Testis (tissue), 3 donors: Measurements from ENCODE around the gene PAX9. TPM values are rescaled to one million over a fixed set of nuclear protein-coding genes. Genes with fewer than 3 reads are reported as not detected.

Experiments used
- DNase-seq: peaks from one replicate; pipeline ENCODE4 v3.0.0-alpha.2; 2019
- H3K27ac ChIP-seq, 2 donors: fragments of 200-600 bp; sonication (generic); one replicate each; pipeline ENCODE4 v1.5.1; 2019
- H3K27me3 ChIP-seq: fragments of 200-600 bp; sonication (generic); one replicate; pipeline ENCODE4 v1.5.1; 2019
- H3K36me3 ChIP-seq: fragments of 200-600 bp; sonication (generic); one replicate; pipeline ENCODE4 v1.5.1; 2017; ENCODE audit warnings: low read depth; ENCODE audit errors: missing control alignments
- H3K4me1 ChIP-seq: fragments of 200-600 bp; sonication (generic); one replicate; pipeline ENCODE4 v1.5.1; 2019
- H3K4me3 ChIP-seq, 2 donors: fragments of 200-600 bp; sonication (generic); one replicate each; pipeline ENCODE4 v1.5.1; 2017 to 2019
- H3K9me3 ChIP-seq: fragments of 200-600 bp; sonication (generic); one replicate; pipeline ENCODE4 v1.5.1; 2017
- POLR2A ChIP-seq: fragments of 450-650 bp; IDR thresholded peaks from one replicate; pipeline ENCODE4 v1.6.1; 2017; ENCODE audit warnings: antibody characterized with exemption, mild to moderate bottlenecking, moderate library complexity
- WGBS, 2 donors: methylation state at CpG; one replicate each; pipeline ENCODE4 v1.1.5; 2018; 5-methylcytosine and 5-hydroxymethylcytosine counted together
- intact Hi-C: fragments of 100-400 bp; cut with DNase I; formaldehyde crosslinking; loops from one replicate; pipeline ENCODE4 v1.15.1; 2023; ENCODE audit warnings: low total_unique reads
- polyA plus RNA-seq: library from polyadenylated mRNA; stranded (reverse); fragments of 350-450 nt; fragmentation: Illumina TruSeq; extraction: RNeasy Lipid Tissue Mini Kit (QIAGEN cat#74804); gene quantifications from one replicate; pipeline ENCODE4 v1.2.3, GENCODE V29; 2014; ENCODE audit warnings: low read depth, low replicate concordance; ENCODE audit not compliant: insufficient read depth
- total RNA-seq, 2 donors: library from RNA; depleted of rRNA; stranded (reverse); fragments of >200 nt; gene quantifications; one replicate each; pipeline ENCODE4 v1.2.3, GENCODE V29; 2016
- TF ChIP-seq, protein P1 (sequence below), 3 experiments: fragments of 450-650 bp in 2 of 3; fragments of 200-600 bp in 1 of 3; sonication (generic) in 1 of 3; IDR thresholded peaks; one replicate each; pipeline ENCODE4 v1.5.1; 2016 to 2019; ENCODE audit warnings: antibody characterized with exemption in 3 of 3, mild to moderate bottlenecking in 2 of 3, moderate library complexity in 1 of 3

Gene PAX9
- total and polyA plus RNA-seq, 3 donors from 2014 or later: 0.13 to 0.87 (median 0.50) TPM

DNA sequence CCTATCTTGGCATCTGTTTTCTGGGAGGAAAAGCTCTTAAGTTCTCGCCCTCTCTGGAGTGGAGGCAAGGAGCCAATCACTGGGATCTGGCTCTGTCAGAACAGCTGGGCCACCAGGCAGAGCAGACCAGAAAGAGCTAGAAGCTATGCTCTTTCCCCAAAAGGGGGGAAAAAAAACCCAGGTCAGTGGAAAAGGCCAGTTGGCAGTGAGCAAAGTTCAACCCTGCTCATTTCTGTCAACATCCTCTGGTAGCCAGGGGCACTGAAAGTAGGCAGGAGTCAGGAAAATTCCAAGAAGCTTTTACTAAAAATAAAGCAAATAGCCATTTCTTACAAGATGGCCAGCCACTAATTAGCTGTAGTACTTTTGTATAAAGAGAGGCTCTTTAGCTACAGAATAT, 36.6 kb upstream of the PAX9 start:
- Histone ChIP-seq H3K4me1 (no peaks in the 10 kb centered on the region), H3K36me3 (no peaks in the 10 kb centered on the region), H3K4me3 (no peak overlapping the region), H3K9me3 (no peaks in the 10 kb centered on the region), H3K27me3 (no peaks in the 10 kb centered on the region), H3K27ac (no peak overlapping the region)
- 73 to 89% methylated on average over 1 of the region's 1 CpG for WGBS, 2 donors
- intact Hi-C loops: no loop called here
- DNase-seq: no peak
- no peak for TF ChIP-seq POLR2A
- TF ChIP-seq, protein P1, sequence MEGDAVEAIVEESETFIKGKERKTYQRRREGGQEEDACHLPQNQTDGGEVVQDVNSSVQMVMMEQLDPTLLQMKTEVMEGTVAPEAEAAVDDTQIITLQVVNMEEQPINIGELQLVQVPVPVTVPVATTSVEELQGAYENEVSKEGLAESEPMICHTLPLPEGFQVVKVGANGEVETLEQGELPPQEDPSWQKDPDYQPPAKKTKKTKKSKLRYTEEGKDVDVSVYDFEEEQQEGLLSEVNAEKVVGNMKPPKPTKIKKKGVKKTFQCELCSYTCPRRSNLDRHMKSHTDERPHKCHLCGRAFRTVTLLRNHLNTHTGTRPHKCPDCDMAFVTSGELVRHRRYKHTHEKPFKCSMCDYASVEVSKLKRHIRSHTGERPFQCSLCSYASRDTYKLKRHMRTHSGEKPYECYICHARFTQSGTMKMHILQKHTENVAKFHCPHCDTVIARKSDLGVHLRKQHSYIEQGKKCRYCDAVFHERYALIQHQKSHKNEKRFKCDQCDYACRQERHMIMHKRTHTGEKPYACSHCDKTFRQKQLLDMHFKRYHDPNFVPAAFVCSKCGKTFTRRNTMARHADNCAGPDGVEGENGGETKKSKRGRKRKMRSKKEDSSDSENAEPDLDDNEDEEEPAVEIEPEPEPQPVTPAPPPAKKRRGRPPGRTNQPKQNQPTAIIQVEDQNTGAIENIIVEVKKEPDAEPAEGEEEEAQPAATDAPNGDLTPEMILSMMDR (IDR thresholded peaks at IDR 0.05): no peak

DNA sequence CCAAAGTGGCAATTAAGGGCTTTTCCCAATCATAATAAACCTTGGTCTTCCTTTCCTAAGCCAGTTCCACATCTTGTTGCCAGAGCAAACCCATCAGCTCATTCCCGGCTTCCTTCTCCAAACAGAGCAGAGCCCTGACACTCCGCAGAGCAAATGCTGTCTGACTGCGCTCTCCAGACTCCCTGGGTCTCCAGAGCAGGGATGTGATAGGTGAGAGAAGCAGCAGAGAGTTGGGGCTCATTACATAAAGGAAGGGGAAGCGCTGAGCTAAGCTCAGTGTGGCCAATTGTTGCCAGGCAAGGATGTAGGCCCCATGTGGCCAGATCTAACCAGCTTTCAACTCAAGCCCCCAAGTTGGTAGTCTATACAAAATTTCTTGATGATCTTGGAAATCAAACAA, 36.2 kb upstream of the PAX9 start:
- H3K4me1 ChIP-seq: no peaks in the 10 kb centered on the region
- no peak overlapping the region for H3K27ac ChIP-seq
- H3K27me3 ChIP-seq: no peaks in the 10 kb centered on the region
- DNase-seq: no peak
- intact Hi-C loops: no loop called here
- H3K36me3 ChIP-seq: no peaks in the 10 kb centered on the region
- TF ChIP-seq, protein P1 (IDR thresholded peaks at IDR 0.05): no peak
- TF ChIP-seq POLR2A: no peak
- no peaks in the 10 kb centered on the region for H3K9me3 ChIP-seq
- WGBS, 2 donors: 84 to 93% methylated on average over 4 of the region's 4 CpGs
- H3K4me3 ChIP-seq: no peak overlapping the region

DNA sequence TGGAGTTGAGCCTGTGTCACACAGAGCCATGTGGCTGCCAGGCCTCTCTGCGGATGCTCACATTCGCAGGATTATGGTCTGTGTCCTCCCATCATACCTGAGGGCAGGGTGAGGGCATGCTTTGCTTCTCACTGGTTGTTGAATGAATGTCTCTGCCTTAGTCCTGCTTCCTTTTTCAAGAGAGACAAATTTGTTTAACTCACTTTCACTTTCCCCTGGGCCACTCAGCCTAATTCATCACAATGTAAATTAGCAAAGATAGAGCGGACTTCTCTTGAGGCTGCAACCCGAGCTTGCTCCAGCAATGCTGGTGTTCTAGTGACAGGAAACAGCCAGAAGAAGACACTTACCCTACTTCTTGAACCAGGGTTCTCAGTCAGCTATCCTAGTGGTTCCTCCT, 35.5 kb upstream of the PAX9 start:
- Histone ChIP-seq H3K4me1 (no peaks in the 10 kb centered on the region), H3K36me3 (no peaks in the 10 kb centered on the region), H3K9me3 (no peaks in the 10 kb centered on the region), H3K27ac (no peak overlapping the region), H3K27me3 (no peaks in the 10 kb centered on the region), H3K4me3 (no peak overlapping the region)
- no peak for TF ChIP-seq POLR2A
- TF ChIP-seq, protein P1 (IDR thresholded peaks at IDR 0.05): no peak
- WGBS, 2 donors: 79 to 87% methylated on average over 4 of the region's 4 CpGs
- intact Hi-C loops: no loop called here
- DNase-seq: no peak

DNA sequence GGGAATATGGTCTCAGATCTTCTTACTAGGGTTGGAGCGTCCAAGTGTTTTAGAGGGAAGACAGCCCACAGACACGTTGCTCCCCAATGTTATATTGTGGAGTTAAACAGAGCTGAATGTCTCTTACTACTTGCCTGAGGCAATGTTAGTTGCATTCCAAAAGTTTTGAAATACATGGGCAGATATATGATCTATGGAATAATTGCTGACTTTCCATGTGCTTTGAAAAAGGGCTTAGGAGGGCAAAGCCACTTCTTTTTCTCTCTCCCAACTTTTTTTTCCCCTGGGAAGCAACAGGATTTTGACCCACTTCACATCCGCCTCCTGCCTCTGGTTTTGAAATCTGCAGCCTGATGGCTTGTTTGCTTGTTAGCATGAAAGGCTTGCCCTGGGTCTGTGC, 33.7 kb upstream of the PAX9 start:
- WGBS, 2 donors: 75 to 85% methylated on average over 3 of the region's 3 CpGs
- Histone ChIP-seq H3K4me1 (no peaks in the 10 kb centered on the region), H3K4me3 (no peak overlapping the region), H3K27me3 (no peaks in the 10 kb centered on the region), H3K27ac (no peak overlapping the region), H3K36me3 (no peaks in the 10 kb centered on the region), H3K9me3 (no peaks in the 10 kb centered on the region)
- no peak for TF ChIP-seq POLR2A
- TF ChIP-seq, protein P1 (IDR thresholded peaks at IDR 0.05): no peak
- intact Hi-C loops: no loop called here
- DNase-seq: no peak

DNA sequence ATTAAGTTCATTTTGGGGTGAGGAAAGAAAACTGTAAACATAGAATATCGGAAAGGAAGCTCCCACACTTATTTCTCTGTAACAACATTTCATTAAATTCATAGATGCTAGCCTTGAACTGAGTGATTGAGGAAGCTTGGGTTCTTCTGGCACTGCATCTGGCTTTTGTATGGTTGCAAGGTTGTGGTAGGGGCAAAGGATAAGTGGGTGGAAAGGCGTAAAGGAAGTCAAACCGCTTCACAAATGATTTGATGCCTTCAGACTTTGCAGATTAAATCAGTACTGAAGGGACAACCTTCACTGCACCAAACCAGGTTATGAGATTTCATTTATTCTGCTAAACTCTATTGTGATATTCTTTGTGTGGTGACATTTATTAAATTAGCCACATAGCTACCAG, 28.1 kb upstream of the PAX9 start:
- Histone ChIP-seq H3K9me3 (no peaks in the 10 kb centered on the region), H3K4me3 (no peak overlapping the region), H3K27ac (no peak overlapping the region), H3K36me3 (no peaks in the 10 kb centered on the region), H3K4me1 (no peaks in the 10 kb centered on the region), H3K27me3 (no peaks in the 10 kb centered on the region)
- no peak for DNase-seq
- intact Hi-C loops: no loop called here
- no peak for TF ChIP-seq POLR2A
- TF ChIP-seq, protein P1 (IDR thresholded peaks at IDR 0.05): no peak
- WGBS, 2 donors: 76 to 77% methylated on average over 3 of the region's 3 CpGs
